Stimulated activated CD4-positive, alpha-beta T cell treated with anti-CD3 and anti-CD28 coated beads, Interleukin-15, amount 100 ng/mL, for 1 hour (primary cell): Measurements from ENCODE around the gene MRPS15.
"Not testable (repeated sequence)": the region's sequence is repeated elsewhere in the genome, so short reads cannot be mapped to it uniquely, and the experiment has no call there.

ENCODE experiments used
- DNase-seq, 2 donors: peaks; one replicate each; pipeline ENCODE4 v3.0.0-alpha.2; 2020; ENCODE audit warnings: low read depth in 1 of 2, low spot score in 1 of 2

Gene MRPS15

GRCh38 chr1:36484099-36484498 lies 19.9 kb upstream of the MRPS15 start:
- no peak for DNase-seq

GRCh38 chr1:36482724-36483388 lies 18.7 kb upstream of the MRPS15 start, which contains the start of gene CSF3R:
Gene CSF3R (minus strand): TSS chr1:36482913. CDS start chr1:36479496, 3,417 bp downstream.
- DNase-seq = no peak

- DNase-seq = no peak
Measured at GRCh38 chr1:36481771-36482723, 17.9 kb upstream of the MRPS15 start.

- no peak for DNase-seq
Measured at GRCh38 chr1:36481091-36481490, 16.9 kb upstream of the MRPS15 start.

- DNase-seq = no peak
Measured at GRCh38 chr1:36480161-36480560, 16.0 kb upstream of the MRPS15 start.

GRCh38 chr1:36479505-36480051 lies 15.4 kb upstream of the MRPS15 start:
- DNase-seq = no peak

GRCh38 chr1:36477615-36478014 lies 13.4 kb upstream of the MRPS15 start:
- DNase-seq = not testable (repeated sequence)

GRCh38 chr1:36476945-36477344 lies 12.8 kb upstream of the MRPS15 start:
- no peak for DNase-seq

- no peak for DNase-seq
Measured at GRCh38 chr1:36475910-36476604, 11.9 kb upstream of the MRPS15 start.

GRCh38 chr1:36475341-36475740 lies 11.2 kb upstream of the MRPS15 start:
- DNase-seq = no peak

GRCh38 chr1:36472656-36473055 lies 8.5 kb upstream of the MRPS15 start:
- DNase-seq = no peak

- no peak for DNase-seq
Measured at GRCh38 chr1:36471830-36472641, 7.9 kb upstream of the MRPS15 start.

- DNase-seq = no peak
Measured at GRCh38 chr1:36469163-36469562, 5.0 kb upstream of the MRPS15 start.

GRCh38 chr1:36467700-36468455 lies 3.7 kb upstream of the MRPS15 start:
- no peak for DNase-seq

- DNase-seq = no peak
Measured at GRCh38 chr1:36467027-36467410, 2.8 kb upstream of the MRPS15 start.

GRCh38 chr1:36466370-36467026 lies 2.3 kb upstream of the MRPS15 start:
- no peak for DNase-seq

- DNase-seq = no peak
Measured at GRCh38 chr1:36465731-36466369, 1.7 kb upstream of the MRPS15 start.

- no peak for DNase-seq
Measured at GRCh38 chr1:36464605-36465393, 615 bp upstream of the MRPS15 start.
